ENCODE measurements around the gene ADTRP.

Gene ADTRP

DNA sequence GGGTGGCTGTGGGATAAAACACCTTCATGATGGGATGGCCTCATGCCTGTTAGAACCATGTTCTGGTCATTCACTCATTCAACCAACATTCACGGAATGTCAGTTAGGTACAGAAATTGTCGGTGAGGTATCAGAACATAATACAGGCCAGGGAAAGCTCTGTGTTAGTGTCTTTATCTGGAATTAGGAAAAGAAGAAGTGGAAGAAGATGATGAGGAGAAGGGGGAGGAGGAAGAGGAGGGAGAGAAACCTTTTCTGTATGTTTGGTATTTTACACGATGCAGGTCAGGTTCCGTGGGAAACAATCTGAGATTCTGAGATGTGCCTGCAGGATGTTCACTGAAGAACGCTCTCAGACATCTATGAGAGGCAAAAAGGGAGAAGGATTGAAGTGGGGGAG lies 5.6 kb downstream of the ADTRP start:
- no peak for DNase-seq (ENCODE audit: low read depth)

DNA sequence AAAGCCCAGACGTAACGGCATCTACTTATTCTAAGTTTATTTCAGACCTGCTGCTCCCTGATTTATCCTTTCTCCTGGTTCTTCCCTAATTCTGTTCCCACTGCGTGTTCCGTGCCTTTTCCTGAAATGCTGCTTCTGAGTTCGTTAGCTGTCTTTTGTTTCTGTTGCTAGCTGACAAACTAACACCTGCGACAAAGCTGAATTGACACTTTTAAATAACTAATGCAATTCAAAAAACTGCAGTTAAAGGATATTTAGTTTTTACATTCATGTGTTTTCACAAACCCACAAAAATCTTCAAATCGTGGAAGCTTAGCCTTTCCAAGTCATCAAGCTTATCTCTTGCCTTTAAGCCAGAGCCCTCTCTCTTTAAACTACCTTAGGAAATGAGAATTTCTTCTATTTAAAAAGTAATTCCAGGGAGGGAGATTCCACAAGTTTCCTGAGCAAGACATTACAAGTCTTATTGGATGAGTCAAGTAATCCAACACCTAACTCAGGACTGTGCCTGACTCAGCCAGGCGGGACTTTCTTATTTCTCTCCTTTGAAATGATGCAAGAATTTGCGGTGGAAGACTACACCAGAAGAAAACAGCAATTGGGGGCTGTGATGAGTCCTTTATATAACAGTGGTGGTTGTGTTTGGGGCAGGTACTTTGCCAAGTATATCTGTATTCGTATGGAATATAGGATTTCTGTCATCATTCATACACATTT lies 6.3 kb downstream of the ADTRP start:
- DNase-seq (ENCODE audit: low read depth), result no peak

DNA sequence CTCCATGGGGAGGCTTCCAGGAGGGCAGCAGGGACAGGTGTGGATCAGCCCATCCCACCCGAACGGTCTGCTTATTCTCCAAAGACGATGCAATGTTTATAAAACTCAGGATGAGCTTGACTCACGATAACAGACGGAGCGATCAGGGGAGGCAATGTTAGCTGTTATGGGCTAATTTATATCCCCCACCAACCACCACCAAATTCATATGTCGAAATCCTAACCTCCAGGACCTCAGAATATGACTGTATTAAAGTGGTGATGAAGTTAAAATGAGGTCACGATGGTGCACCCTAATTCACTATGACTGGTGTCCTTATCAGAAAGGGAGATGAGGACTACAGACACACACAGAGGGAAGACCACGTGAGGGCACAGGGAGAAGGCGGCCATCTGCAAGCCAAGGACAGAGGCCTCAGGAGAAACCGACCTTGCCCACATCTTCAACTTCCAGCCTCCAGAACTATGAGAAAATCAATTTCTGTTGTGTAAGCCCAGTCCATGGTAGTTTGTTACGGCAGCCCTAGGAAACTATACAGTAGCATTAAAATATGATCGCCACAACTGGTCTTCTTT lies 7.0 kb downstream of the ADTRP start:
- no peak for DNase-seq (ENCODE audit: low read depth)

DNA sequence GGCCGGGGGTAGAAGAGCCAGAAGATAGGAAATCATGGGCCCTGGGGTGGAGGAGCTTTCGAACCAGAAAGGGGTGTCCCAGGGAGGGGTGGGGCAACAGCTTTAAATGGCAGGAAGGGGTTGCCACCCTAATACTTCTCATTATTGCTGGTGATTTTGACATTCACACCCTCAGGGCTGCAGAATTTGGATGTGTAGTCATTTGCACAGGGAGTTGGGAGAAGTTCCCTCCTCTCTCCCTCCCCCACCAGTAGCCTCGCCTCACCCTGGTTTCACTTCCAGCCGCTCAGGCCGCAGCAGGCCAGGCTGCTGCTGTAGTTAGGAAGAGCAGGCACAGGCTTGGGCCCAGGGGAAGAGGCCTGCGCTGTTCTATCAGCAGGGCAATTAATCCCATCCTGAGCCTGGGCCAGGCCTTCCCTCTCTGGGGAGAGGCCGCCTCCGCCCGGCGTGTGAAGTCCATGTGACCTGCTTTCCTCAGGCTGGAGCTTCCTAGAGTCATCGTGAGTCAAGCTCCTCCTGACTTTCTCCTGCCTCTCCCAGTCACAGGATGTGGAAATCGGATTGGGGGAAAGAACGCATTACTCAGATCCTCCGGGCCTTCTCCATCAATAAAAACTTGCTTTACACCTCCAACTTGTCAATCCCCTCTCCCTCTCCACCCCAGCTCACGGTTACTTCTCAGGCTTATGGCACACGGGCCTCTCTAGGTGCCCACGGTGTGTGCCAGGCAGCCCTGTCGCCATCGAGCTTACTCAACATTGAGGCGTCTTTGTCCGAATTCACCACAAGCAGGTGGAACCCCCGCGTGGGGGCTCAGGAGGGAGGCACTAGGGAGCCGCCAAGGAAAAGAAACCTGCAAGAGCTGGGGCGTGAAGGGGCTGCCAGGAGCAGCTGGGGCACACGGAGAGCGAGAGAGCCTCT lies 7.8 kb downstream of the ADTRP start:
- DNase-seq (ENCODE audit: low read depth), result no peak

DNA sequence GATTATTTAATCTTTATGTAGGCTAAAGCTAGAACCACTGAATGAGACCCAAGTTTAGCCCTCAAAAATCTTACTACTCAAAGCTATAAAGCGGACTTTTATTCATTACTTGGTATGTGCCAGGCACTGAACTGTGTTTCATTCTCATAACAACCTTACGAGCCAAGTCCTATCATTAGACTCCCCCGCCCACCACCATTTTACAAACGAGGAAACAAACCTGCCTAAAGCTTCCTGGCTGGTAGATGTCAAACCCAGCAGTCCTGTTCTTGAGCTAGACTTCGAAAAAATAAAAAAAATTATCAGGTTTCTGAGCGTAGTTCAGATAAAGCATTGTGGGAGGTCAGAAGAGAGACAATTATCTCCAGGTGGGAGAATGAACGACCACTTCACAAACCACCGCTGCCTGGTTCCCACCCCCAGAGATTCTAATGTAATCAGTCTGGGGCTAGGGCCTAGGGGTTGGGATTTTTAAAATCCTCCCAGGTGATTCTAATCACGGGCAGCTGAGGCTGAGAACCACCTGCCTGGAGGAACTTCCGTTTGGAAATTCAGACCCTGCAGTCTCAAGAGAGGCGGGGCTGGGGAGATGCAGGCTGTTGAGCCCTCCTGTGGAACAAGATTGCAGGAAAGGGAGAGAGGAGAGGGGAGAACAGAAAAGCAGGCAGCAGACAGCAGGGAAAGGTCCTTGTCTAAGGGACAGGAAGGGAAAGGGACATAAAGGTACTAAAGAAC lies 8.6 kb downstream of the ADTRP start:
- no peak for DNase-seq (ENCODE audit: low read depth)

DNA sequence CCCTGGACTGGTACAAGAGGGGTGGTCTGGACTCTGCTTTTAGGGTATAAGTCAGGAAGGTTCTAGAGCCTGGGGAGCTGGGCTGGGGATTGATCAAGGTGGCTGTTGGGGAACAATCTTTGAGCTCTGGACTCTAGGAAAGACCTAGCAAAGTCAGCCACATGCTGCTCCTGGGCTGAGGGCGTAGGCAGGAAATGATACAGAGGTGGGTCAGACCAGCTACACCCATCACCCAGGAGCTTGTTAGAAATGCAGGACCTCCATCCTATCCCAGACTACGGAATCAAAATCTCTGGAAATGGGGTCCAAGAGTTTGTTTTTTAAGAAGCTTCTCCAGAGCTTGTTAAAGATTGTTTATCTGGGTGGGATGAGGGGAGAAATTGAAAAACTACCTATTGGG lies 9.4 kb downstream of the ADTRP start:
- DNase-seq (ENCODE audit: low read depth), result no peak

DNA sequence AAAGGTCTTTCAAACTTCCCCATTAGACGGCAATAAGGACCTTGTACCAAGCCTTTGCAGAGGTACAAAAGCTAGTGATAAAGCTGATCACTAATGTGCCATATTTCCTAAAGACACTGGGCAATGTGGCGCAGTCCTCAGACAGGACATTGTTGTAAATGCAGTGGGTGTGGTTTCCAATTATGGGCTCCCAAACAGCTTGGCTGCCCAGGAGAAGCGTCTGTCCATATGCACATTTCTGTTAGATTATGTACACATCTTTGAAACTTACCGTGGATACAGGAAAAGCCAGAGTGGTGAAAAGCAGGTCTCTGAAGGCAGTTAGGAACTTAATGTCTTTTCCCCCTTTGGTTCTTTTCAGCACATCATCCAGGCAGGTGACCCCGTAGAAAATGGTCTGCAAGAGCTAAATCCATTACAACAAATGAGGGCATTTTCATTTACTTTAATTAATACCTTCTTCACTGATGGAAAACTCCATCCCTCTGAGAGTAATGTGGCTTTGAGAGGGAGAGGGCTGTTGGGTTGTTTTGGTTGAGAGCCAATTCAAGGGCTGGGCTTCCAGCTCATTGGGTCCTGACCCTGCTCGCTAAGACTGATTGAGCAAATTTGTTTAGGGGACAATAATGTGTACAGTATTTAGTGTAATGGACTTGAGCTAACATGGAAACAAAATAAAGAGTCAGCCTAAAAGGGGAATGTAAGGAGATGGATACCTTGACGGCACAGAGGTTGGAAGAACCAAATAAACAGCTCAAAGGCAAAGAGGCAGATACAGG lies 10.4 kb downstream of the ADTRP start:
- DNase-seq (ENCODE audit: low read depth), result no peak

DNA sequence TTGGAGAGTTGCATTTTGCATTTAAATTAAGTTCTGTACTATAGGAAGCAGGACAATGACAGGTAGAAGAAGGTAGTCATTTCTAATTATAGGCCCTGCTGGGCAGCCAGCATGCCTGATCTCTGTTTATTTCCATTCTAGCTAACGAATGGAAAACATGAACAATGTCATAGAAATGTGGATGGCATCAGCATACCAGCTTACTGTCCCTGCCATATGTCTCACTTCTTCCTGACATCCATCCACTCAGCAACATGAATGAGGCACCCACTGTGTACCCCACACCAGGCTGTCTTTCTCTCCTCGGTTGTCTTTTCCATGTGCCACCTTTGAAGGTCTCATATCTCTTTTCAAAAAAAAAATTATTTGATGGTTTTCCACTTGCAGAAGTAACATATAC lies 11.1 kb downstream of the ADTRP start:
- no peak for DNase-seq (ENCODE audit: low read depth)

DNA sequence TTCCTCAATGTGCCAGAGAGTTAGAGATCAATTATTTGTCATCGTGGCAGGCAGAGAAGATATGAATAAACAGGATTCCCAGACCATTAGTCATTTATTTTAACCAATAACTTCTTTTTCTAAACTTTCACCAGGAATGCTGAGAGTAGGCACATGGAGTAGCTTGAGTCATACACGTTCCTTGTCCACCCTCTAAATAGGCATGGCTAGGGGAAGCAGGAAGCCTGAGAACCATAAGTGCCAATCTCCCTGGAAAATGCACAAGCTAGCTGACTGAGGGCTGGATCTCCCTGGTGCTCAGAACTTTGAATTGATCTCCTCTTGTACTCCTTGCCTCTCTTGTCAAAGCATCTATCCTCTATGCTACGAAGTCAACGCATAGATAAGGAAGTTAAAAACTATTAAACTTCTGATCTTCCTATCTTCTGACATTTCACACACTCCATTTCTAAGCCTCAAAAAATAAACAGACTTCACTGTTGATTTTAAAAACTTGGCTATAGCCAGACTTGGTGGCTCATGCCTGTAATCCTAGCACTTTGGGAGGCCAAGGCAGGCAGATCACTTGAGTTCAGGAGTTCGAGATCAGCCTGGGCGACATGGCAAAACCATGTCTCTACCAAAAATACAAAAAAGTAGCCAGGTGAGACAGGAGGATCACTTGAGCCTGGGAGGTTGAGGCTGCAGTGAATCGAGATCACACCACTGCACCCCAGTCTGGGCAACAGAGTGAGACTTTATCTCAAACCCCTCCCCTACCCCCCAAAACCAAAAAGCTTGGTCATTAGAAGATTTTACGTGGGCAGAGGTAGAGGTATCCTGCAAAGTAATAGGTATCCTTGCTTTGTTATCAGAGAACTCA lies 11.8 kb downstream of the ADTRP start:
- no peak for DNase-seq (ENCODE audit: low read depth)

- no peak for DNase-seq (ENCODE audit: low read depth)
These were observed 12.6 kb downstream of the ADTRP start for GRCh38 chr6:11766043-11766442.

- no peak for DNase-seq (ENCODE audit: low read depth)
These were observed 14.4 kb downstream of the ADTRP start for GRCh38 chr6:11764250-11764604.

- DNase-seq (ENCODE audit: low read depth), result no peak
These were observed 14.9 kb downstream of the ADTRP start for GRCh38 chr6:11763460-11764249.

DNA sequence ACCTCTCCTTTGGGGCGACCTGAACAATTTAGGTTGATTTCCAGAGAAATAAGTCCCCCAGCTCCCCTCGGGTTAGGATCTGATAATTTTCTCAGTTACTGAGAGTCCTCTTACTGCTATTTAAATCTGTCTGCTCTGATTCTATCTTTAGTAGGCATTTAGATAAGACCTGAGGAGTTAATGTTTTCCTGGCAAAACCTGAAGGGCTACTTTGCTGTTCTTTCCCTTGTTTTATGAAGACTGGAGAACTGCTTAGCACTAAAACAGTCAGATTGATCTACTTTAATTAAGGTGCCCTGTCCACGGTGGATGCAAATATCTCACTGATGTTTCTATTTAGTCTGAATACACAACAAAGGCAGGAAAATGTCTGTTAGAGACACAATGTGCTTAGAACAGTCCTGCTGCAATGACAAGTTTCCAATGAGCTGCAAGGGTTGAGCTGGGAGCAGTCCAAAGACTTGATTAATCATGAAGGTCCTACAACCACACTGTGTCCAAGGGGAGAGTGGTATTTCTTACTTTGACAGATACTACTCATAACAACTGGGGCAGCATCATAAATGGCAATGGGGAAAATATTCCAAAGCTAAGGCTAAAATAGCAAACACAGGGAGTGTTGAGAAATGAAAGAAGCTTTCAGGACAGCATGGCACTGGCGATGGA lies 15.7 kb downstream of the ADTRP start:
- DNase-seq (ENCODE audit: low read depth), result no peak

GRCh38 chr6:11761744-11762620 lies 16.6 kb downstream of the ADTRP start:
- no peak for DNase-seq (ENCODE audit: low read depth)

GRCh38 chr6:11760015-11760473 lies 18.6 kb downstream of the ADTRP start:
- no peak for DNase-seq (ENCODE audit: low read depth)

DNA sequence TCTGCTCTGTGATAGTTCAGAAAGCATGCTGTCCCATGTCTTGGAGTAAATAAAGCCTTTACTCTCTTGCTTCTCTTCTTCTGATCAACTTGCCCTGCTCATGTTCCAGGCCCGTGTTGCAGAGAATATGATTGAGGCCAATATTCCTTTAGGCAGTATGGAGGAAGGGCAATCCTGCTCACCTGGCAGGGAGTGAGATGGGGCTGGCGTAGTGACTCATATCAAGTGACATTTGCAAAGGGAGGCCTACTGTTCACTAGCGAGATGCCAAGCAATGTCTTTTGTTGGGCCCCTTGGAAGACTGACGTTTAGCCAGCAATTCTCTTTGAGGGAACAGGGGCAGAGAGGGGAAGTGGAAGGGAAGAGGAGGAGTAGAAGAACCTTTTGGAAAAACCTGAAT lies 19.7 kb downstream of the ADTRP start:
- no peak for DNase-seq (ENCODE audit: low read depth)

- no peak for DNase-seq (ENCODE audit: low read depth)
These were observed 21.9 kb downstream of the ADTRP start for GRCh38 chr6:11756726-11757125.

- DNase-seq (ENCODE audit: low read depth), result no peak
These were observed 22.3 kb downstream of the ADTRP start for GRCh38 chr6:11756292-11756691.

All from stimulated activated CD8-positive, alpha-beta memory T cell treated with anti-CD3 and anti-CD28 coated beads, Interleukin-12 subunit alpha, Interleukin-12 subunit beta, amount 100 ng/mL, for 4 hours (primary cell).